Measurements from ENCODE around the gene JAML. TPM values are rescaled to one million over a fixed set of nuclear protein-coding genes. Genes with fewer than 3 reads are reported as not detected.
"Not testable (repeated sequence)": the region's sequence is repeated elsewhere in the genome, so short reads cannot be mapped to it uniquely, and the experiment has no call there.

Gene JAML
- total and polyA plus RNA-seq, 4 experiments from 2014 or later = 115 to 194 (median 142) TPM

DNA sequence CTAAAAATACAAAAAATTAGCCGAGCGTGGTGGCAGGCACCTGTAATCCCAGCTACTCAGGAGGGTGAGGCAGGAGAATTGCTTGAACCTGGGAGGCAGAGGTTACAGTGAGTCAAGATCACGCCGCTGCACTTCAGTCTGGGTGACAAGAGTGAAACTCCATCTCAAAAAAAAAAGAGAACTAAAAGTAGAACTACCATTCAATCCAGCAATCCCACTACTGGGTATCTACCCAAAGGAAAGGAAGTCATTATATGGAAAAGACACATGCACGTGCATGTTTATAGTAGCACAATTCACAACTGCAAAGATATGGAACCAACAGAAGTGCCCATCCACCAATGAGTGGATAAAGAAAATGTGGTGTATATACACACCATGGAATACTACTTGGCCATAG, 41.1 kb downstream of the JAML start:
- H3K9me3 ChIP-seq (ENCODE audit: control insufficient read depth in 1 of 2, low read length in 2 of 2); H3K27ac ChIP-seq (ENCODE audit: low read depth, low read length); H3K36me3 Mint-ChIP-seq; POLR2A ChIA-PET (ENCODE audit: partially characterized antibody); DNase-seq; H3K4me3 ChIP-seq (ENCODE audit: low read length in 2 of 2); H3K4me1 ChIP-seq (ENCODE audit: insufficient read depth, low read length); H3K9me3 Mint-ChIP-seq; H3K4me3 Mint-ChIP-seq; H3K27me3 ChIP-seq (ENCODE audit: insufficient read depth, low read length); H3K27ac Mint-ChIP-seq; H3K36me3 ChIP-seq (ENCODE audit: insufficient read depth, low read length); intact Hi-C loops (cut with micrococcal nuclease); H3K4me1 Mint-ChIP-seq: not testable (repeated sequence)
- peaks cover 7 to 17% of the 10 kb centered on the region in 2 donors for H3K27me3 Mint-ChIP-seq
- CTCF ChIA-PET (ENCODE audit: partially characterized antibody) = interaction anchor here (2.7 kb wide), 1 partner anchor 12 kb away, joined by 15 read pairs; no protein-coding TSS in a partner anchor

DNA sequence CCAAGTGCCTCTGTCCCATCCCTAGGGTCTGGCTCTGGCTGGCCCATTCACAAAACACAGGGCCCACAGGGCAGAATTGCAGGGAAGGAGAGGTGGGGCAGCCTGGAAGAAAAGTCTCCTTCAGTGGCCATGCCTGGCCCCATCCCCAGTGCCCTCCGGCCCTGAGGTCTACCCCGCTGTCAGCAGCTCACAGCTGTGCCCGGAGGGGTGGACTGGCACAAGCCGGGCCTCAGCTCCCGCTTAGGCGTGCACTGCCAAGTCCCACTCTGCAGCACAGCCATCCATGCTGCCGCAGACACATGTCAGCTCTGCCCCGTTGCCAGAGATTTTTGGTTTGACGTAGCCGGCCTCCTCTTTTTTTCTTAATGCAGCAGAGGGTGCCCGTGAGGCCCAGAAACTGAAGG, 44.5 kb downstream of the JAML start:
- Histone ChIP-seq H3K36me3 (ENCODE audit: insufficient read depth, low read length) (no peaks in the 10 kb centered on the region), H3K9me3 (ENCODE audit: control insufficient read depth in 1 of 2, low read length in 2 of 2) (no peaks in the 10 kb centered on the region), H3K27ac (ENCODE audit: low read depth, low read length) (no peak overlapping the region), H3K4me1 (ENCODE audit: insufficient read depth, low read length) (no peaks in the 10 kb centered on the region), H3K4me3 (ENCODE audit: low read length in 2 of 2) (no peak overlapping the region), H3K27me3 (ENCODE audit: insufficient read depth, low read length) (no peaks in the 10 kb centered on the region)
- ChIA-PET POLR2A (ENCODE audit: partially characterized antibody) (interaction anchor here (0.5 kb wide), 1 partner anchor 35 kb away, joined by 4 read pairs; no protein-coding TSS in a partner anchor), CTCF (ENCODE audit: partially characterized antibody) (interaction anchor here (1.2 to 3.6 kb wide), 5 partner anchors 10 to 373 kb away, joined by 3 to 32 read pairs (median 4); no protein-coding TSS in a partner anchor)
- Mint-ChIP-seq H3K27me3 (peaks cover 7 to 9% of the 10 kb centered on the region in 2 donors), H3K27ac (no peak overlapping the region), H3K9me3 (no peaks in the 10 kb centered on the region), H3K36me3 (no peaks in the 10 kb centered on the region), H3K4me3 (no peak overlapping the region), H3K4me1 (no peaks in the 10 kb centered on the region)
- no peak for DNase-seq
- intact Hi-C loops (cut with micrococcal nuclease) = no loop called here

DNA sequence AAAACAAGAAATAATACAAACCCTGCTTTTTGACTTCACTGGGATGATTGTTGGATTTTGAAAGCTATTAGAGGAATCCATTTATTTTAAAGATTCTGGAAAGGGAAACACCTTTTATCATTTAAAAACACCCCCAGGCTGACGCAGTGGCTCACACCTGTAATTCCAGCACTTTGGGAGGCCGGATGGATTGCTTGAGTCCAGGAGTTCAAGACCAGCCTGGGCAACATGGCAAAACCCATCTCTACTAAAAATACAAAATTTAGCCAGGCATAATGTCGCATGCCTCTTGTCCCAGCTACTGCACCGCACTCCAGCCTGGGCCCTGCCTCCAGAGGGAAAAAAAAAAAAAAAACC, 48.1 kb downstream of the JAML start:
- intact Hi-C loops (cut with micrococcal nuclease) = loop anchor here (10.0 kb wide), 1 partner anchor 752 kb away; no protein-coding TSS in a partner anchor
- Histone ChIP-seq H3K36me3 (ENCODE audit: insufficient read depth, low read length) (no peaks in the 10 kb centered on the region), H3K27me3 (ENCODE audit: insufficient read depth, low read length) (no peaks in the 10 kb centered on the region), H3K4me1 (ENCODE audit: insufficient read depth, low read length) (peaks cover 2% of the 10 kb centered on the region), H3K4me3 (ENCODE audit: low read length in 2 of 2) (no peak overlapping the region), H3K27ac (ENCODE audit: low read depth, low read length) (no peak overlapping the region), H3K9me3 (ENCODE audit: control insufficient read depth in 1 of 2, low read length in 2 of 2) (no peaks in the 10 kb centered on the region)
- Mint-ChIP-seq H3K4me1 (peaks cover 0 to 3% (median under 1%) of the 10 kb centered on the region in 4 donors), H3K27me3 (peaks cover 1 to 9% of the 10 kb centered on the region in 2 donors), H3K36me3 (no peaks in the 10 kb centered on the region), H3K4me3 (no peak overlapping the region), H3K9me3 (no peaks in the 10 kb centered on the region), H3K27ac (no peak overlapping the region)
- no peak for DNase-seq
- ChIA-PET CTCF (ENCODE audit: partially characterized antibody) (interaction anchor here (1.4 kb wide), 1 partner anchor 40 kb away, joined by 3 read pairs; no protein-coding TSS in a partner anchor), POLR2A (ENCODE audit: partially characterized antibody) (interaction anchor here (0.7 kb wide), 1 partner anchor 84 kb away, joined by 4 read pairs; no protein-coding TSS in a partner anchor)

DNA sequence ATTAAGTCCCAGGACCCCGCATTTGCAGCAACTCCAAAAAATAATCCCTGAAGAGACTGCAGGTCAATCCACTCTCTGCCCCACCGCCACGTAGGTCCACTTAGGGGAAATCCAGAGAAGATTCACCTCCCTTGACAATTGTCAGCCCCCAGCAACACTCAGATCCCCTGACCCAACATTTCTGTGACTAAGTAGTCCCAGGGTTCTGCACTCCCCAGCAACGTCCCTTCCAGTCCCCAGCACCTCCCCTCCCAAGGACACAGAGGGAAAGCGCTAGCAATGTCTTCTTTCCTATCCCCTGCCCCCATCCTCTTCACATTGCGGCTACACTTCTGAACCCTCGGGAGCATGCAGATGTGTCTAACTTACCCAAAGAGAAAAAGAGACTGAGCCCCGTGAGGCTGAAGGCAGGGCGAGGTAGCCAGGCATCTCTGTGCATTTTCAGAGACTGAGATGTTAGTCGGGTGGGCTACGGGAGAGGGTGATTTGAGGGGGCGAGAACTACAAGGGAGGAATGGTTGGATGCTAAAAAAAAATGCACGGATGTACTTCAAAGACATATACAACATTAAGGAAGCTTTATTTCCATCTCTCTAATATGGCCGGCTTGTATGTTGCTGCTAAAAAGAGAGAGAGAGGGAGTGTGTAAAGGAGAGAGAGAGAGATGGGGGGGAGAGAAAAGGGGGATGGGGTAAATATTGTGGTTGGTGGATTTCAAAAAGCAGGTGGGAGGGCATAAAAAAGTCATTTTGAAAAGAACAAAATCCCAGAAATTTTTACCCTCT, 48.6 kb downstream of the JAML start, which contains the start of gene SCN2B:
Gene SCN2B, minus strand, starts transcription at position 647 of the 785 bp plus-strand sequence. Its CDS starts 208 bp downstream, at position 439.
- CTCF ChIA-PET (ENCODE audit: partially characterized antibody) = interaction anchor here (1.4 kb wide), 1 partner anchor 40 kb away, joined by 3 read pairs; no protein-coding TSS in a partner anchor
- intact Hi-C loops (cut with micrococcal nuclease) = loop anchor here (10.0 kb wide), 1 partner anchor 751 kb away; no protein-coding TSS in a partner anchor
- DNase-seq = no peak
- Histone ChIP-seq H3K4me3 (ENCODE audit: low read length in 2 of 2) (no peak within 1 kb of the TSS), H3K36me3 (ENCODE audit: insufficient read depth, low read length) (no peaks in the 10 kb centered on the region), H3K9me3 (ENCODE audit: control insufficient read depth in 1 of 2, low read length in 2 of 2) (no peaks in the 10 kb centered on the region), H3K4me1 (ENCODE audit: insufficient read depth, low read length) (peaks cover 7% of the 10 kb centered on the region), H3K27me3 (ENCODE audit: insufficient read depth, low read length) (no peaks in the 10 kb centered on the region), H3K27ac (ENCODE audit: low read depth, low read length) (no peak within 1 kb of the TSS)
- H3K27ac Mint-ChIP-seq = peak within 1 kb of the TSS in 1 of 7 donors; percentile 33
- peaks cover 1 to 9% of the 10 kb centered on the region in 2 donors for H3K27me3 Mint-ChIP-seq
- peaks cover 0 to 5% (median 2%) of the 10 kb centered on the region in 4 donors for H3K4me1 Mint-ChIP-seq
- POLR2A ChIA-PET (ENCODE audit: partially characterized antibody) = interaction anchor here (0.7 kb wide), 1 partner anchor 83 kb away, joined by 4 read pairs; no protein-coding TSS in a partner anchor
- no peak within 1 kb of the TSS for H3K4me3 Mint-ChIP-seq
- no peaks in the 10 kb centered on the region for H3K36me3 Mint-ChIP-seq
- no peaks in the 10 kb centered on the region for H3K9me3 Mint-ChIP-seq

DNA sequence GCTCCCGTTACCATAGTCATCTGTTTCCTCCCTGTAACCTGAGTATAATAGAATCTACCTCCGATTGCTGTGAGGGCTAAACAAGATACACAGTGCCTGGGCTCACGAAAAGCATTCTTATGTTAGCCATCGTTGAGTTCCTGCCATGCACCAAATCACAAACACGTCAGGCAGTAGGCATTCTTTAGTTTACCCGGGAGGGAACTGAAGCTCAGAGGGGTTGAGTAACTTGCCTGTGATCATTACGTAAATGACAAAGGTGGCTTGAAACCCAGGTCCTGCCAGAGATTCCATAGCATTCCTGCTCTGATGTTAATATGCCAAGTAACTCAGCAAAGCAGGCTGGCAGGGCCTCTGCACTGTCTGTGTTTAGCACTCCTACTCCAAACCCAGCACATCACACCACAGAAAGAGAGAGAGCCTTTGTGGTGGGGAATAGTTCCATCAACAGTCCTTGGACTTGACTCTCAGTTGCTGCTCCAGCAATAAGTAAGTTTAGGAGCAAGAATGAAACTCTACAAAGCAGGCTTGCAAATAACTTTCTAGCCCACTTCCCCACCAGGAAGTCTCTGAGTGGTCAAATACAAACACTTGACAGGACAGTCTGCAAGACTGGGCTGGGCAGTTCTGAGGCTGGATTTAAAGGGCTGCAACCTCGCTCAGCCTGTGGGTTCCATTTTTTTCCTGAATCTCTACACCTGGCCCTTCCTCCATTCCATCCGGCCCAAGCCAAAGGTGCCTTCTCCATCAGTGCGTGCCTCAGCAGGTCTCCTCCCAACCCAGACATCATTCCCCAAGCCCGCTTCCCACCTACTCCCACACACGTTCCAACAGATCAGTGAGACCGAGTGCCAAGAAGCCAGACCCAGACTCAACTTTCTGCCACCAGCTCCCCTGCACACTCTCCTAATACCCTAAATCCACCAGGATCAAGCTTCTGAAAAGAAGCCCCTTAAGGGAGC, 49.5 kb downstream of the JAML start:
- ChIA-PET POLR2A (ENCODE audit: partially characterized antibody) (no interaction called here), CTCF (ENCODE audit: partially characterized antibody) (interaction anchor here (1.4 kb wide), 1 partner anchor 41 kb away, joined by 3 read pairs; no protein-coding TSS in a partner anchor)
- H3K36me3 ChIP-seq (ENCODE audit: insufficient read depth, low read length) = no peaks in the 10 kb centered on the region
- no peaks in the 10 kb centered on the region for H3K36me3 Mint-ChIP-seq
- H3K4me3 Mint-ChIP-seq = no peak overlapping the region
- peaks cover 1 to 10% of the 10 kb centered on the region in 2 donors for H3K27me3 Mint-ChIP-seq
- no peak overlapping the region for H3K27ac Mint-ChIP-seq
- DNase-seq = no peak
- no peaks in the 10 kb centered on the region for H3K27me3 ChIP-seq (ENCODE audit: insufficient read depth, low read length)
- no peaks in the 10 kb centered on the region for H3K9me3 ChIP-seq (ENCODE audit: control insufficient read depth in 1 of 2, low read length in 2 of 2)
- no peak overlapping the region for H3K4me3 ChIP-seq (ENCODE audit: low read length in 2 of 2)
- intact Hi-C loops (cut with micrococcal nuclease) = loop anchor here (10.0 kb wide), 1 partner anchor 751 kb away; no protein-coding TSS in a partner anchor
- H3K4me1 Mint-ChIP-seq = peaks cover 0 to 5% (median 2%) of the 10 kb centered on the region in 4 donors
- H3K9me3 Mint-ChIP-seq = no peaks in the 10 kb centered on the region
- H3K4me1 ChIP-seq (ENCODE audit: insufficient read depth, low read length) = peaks cover 8% of the 10 kb centered on the region
- no peak overlapping the region for H3K27ac ChIP-seq (ENCODE audit: low read depth, low read length)

DNA sequence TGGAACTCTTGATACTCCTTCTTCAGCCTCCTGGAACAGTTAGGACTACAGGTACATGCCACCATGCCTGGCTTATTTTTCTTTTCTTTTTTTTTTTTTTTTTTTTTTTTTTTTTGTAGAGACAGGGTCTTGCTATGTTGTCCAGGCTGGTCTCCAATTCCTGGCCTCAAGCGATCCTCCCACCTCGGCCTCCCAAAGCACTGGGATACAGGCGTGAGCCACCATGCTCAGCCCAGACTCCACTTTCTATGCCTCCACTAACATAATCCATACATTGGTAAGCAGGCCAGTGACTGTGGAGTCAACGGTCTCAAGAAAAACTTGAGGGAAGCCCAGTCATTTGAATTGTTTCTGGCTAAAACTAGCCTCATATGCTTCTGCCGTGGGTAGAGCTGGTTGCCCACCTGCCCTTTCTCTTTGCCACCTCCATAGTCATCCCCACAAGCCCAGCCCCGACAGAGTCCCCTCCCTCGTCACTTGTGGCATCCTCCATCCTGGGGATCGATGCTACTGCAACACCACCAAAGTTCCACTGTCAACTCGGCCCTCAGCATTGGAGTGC, 50.7 kb downstream of the JAML start:
- Mint-ChIP-seq H3K27ac (peak overlapping the region in 1 of 7 donors; percentile 13), H3K4me1 (peaks cover 0 to 5% (median 2%) of the 10 kb centered on the region in 4 donors), H3K36me3 (no peaks in the 10 kb centered on the region), H3K9me3 (no peaks in the 10 kb centered on the region), H3K4me3 (no peak overlapping the region), H3K27me3 (peaks cover 0 to 14% of the 10 kb centered on the region in 2 donors)
- Histone ChIP-seq H3K36me3 (ENCODE audit: insufficient read depth, low read length) (no peaks in the 10 kb centered on the region), H3K4me3 (ENCODE audit: low read length in 2 of 2) (no peak overlapping the region), H3K4me1 (ENCODE audit: insufficient read depth, low read length) (peaks cover 8% of the 10 kb centered on the region), H3K9me3 (ENCODE audit: control insufficient read depth in 1 of 2, low read length in 2 of 2) (no peaks in the 10 kb centered on the region), H3K27ac (ENCODE audit: low read depth, low read length) (no peak overlapping the region), H3K27me3 (ENCODE audit: insufficient read depth, low read length) (no peaks in the 10 kb centered on the region)
- intact Hi-C loops (cut with micrococcal nuclease) = loop anchor here (10.0 kb wide), 1 partner anchor 749 kb away; no protein-coding TSS in a partner anchor
- ChIA-PET CTCF (ENCODE audit: partially characterized antibody) (no interaction called here), POLR2A (ENCODE audit: partially characterized antibody) (no interaction called here)
- no peak for DNase-seq

Measured in CD4-positive, alpha-beta memory T cell (primary cell).